HG03575 (cell line): ENCODE measurements around the gene AKR7A2.

Source experiments
- ATAC-seq: cut with Tn5 transposase; IDR thresholded peaks from one replicate; pipeline ENCODE4 v1.9.1; 2021; ENCODE audit not compliant: unreplicated experiment, insufficient number of reproducible peaks, low FRiP score; ENCODE audit errors: extremely low read depth

AKR7A2 gene

DNA sequence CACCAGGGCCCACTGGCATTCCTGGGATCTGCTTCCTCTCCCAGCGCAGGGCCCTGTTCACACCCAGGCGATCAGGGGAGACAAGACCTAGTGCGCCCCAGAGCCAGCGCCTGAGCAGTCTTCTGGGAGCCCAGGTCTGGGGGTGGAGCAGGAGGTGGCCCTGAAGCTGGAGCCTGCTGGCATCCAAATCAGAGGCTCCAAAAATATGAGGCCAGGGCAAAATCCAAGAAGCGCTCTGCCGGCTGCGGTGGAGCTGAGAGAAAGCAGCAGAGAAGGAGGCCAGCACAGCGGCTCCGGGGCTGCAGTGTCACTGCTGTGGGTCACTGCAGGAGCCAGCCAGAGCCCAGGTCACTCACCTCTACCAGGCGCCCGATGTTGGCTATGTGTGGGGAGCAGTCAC lies 32.9 kb upstream of the AKR7A2 start:
- no peak for ATAC-seq

DNA sequence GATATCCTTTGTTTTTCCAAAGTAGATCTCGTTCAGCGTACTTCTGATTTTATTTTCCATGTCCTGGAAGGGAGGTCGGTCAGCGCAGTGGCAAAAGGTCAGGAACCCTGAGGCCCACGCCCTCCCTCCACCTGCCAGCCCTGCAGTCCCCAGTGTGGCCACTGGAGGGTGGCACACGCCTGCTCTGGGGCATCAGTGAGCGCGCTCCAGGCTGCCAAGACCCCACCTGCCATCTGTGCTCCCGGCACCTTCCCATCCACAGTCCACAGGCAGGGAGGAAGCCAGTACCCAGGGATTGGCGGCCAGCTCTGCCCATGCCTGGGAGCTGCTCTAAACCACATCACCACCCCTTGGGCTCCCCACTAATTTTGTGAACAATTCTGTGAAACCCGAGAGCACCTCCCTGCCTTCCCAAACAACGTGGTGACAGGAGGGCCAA lies 32.4 kb upstream of the AKR7A2 start:
- ATAC-seq: no peak

GRCh38 chr1:19343617-19344350 lies 31.8 kb upstream of the AKR7A2 start:
- no peak for ATAC-seq

GRCh38 chr1:19342894-19343616 lies 31.1 kb upstream of the AKR7A2 start:
- ATAC-seq: no peak

DNA sequence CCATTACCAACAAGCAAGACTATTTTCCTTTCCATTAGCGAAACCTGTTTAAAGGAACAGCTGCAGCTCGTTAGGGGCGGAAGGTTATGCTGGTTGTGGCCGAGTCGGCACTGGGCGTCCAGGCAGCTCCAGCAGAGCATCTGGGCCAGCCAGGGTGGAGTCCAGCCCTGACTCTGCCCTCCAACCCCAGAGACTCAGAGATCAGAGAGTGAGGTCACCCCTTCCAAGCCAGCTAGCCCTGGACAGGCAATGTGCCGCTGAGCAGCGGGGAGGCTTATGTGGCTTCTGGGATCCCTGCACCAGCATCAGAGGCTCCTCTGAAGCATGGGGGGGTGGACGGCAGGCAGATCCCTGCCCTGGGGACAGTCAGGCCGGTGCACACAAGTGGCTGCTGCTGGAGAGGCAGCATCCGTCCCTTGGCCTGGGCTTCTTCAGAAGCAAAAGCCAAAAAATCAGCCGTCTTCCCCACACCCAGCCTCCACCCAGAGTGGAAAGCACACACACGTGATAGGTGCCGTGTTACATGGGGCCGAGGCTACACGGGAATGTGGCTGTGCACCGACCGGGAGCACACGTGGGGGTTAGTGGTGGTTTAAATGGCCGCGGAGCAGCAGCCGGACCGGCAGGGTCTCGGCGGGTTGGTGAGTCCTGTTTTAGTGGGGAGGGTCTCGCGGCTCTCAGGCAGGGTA lies 30.3 kb upstream of the AKR7A2 start:
- no peak for ATAC-seq

DNA sequence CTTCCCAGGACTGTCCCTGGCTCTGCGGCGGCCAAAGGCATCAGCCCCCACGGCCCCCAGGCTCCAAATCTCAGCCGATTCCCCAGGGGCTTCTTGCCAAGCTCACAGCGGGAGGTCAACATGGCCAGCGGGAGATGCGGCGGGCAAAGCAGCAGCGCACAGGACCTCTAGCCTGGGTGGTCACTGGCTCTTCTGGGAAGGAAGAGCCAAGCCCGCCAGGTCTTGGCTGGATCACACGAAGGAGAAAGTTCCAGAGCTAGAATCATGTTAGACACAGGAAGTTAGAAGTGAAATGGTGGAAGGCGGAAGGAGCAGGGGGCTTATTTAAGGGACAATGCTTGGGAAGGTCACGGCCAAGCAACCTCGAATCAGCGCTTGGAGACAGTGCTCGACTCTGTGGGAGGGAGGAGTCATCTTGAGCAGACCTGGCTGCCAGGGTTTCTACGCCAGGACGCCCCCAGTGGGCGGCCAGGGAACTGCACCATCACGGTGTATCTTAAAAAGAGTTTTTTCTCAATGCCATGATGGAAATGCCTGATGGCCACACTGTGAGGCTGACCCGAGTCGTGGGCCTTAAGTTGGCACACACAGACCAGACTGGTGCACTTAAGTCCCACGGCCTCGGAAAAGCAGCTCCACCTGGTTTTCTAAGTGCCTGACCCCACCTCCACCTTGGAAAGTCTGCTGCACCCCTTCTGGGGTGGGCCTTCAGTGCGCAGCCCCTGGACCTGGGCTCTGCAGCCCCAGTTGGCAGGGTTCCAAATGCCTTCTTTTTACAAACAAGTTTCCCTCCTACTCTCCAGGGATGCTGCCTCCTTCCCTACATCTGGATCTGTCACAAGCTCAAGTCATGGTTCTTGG lies 29.5 kb upstream of the AKR7A2 start:
- ATAC-seq: no peak

GRCh38 chr1:19340387-19340937 lies 28.5 kb upstream of the AKR7A2 start:
- ATAC-seq: no peak

- ATAC-seq: no peak
These were observed 27.4 kb upstream of the AKR7A2 start for GRCh38 chr1:19339214-19339861.

DNA sequence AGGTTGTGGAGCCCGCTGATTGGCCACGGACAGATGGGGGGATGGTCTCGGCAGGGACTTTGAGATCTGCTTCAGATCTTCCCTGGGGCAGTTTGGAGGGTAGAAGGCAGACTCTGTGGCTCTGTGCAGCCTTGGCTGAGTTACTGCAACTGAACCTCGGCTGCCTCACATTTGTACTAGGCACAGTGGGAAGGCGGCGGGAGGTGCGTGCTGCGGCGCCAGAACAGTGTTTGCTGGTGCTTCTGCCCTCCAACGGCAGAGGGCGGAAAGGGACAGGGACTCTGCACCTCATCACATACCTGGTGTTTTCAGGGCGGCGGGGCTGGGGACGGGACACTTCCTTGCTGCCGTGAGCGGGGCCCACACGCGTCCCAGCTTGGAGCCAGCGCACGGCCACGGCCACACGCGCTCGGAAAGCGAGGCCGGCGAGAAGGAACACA lies 26.4 kb upstream of the AKR7A2 start:
- ATAC-seq: no peak

- no peak for ATAC-seq
These were observed 25.3 kb upstream of the AKR7A2 start for GRCh38 chr1:19337289-19337688.

GRCh38 chr1:19336543-19336942 lies 24.6 kb upstream of the AKR7A2 start:
- ATAC-seq: no peak

DNA sequence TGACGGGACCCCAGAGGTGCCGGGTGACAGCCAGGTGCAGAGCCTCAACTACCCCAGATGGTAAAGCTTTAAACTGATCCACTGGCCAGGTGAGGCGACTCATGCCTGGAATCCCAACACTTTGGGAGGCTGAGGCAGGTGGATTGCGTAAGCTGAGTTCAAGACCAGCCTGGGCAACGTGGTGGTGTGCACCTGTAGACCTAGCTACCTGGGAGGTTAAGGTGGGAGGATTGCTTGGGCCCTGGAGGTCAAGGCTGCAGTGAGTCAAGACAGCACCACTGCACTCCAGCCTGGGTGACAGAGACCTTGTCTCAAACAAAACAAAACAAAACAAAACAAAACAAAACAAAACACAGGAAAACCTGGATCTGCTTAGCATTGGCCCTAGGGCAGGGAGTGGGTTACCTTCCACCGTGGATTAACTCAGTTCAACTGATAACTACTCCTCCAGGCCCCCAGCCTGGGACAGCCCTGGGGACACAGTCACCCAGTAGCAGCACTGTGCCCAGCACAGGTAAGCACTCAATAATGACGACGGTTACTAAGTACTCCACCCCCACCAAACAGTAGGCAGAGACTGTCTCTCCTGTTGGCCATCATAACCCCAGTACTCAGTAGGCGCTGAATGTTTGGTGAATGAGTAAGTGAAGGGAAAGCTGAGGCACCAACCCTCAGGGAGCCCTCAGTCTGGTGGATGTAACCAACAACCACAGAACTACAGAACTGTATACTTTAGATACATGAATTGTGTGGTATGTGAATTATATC lies 21.8 kb upstream of the AKR7A2 start:
- no peak for ATAC-seq

DNA sequence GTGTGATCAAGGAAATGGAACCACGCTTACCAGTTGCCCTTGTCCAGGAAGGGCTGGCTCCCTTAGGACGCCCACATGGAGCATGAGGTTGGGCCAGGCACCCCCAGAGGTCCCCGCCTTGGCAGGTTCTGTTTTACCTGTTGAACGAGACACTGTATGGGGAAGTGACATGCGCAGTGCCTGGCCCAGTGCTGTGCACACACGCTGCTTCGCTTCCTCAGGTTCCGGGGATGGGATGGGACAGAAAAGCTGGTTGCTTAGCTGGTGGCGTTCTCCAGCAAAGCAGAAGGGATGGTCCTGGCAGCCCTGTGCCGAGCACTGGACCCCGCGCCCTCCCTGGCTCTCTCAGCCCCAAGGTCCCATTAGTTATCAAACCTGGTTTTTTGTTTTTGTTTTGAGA lies 20.9 kb upstream of the AKR7A2 start:
- no peak for ATAC-seq

GRCh38 chr1:19331262-19331878 lies 19.4 kb upstream of the AKR7A2 start:
- no peak for ATAC-seq

- ATAC-seq: no peak
These were observed 18.6 kb upstream of the AKR7A2 start for GRCh38 chr1:19330449-19331135.

DNA sequence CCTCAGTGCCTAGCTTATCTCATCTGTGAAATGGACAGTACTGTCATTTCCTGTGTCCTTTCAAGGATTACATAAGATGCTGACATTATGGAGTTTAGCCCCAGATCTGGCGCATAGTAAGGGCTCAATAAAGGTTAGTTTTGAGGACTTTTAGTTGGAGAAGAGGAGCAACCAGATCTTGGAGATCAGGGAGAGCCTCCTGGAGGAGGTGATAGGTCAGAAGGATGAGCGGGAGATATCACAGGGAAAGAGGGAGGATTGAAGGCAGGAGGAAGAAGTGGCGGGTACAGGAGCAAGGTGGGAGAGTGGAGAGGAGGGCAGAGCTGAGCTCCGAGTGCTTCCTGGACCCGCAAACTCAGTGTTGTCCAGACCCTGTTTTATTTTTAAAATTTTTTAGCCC lies 17.7 kb upstream of the AKR7A2 start:
- no peak for ATAC-seq

DNA sequence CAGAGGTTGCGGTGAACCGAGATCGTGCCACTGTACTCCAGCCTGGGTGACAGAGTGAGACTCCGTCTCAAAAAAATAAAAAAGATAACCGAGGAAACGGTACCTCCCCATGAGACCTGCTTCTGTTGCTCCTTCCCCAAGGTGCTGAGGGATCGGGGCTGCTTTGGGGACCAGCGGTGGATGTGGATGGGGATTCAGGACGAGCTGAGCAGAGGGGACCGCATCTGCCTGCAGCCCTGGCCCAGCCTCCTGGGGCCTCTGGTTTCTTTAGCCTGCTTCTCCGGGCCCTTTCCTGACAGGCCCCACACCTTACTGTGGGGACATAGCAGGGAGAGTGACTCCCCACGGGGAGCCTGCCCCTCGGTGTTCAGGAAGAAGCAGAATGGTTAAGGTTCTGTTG lies 17.2 kb upstream of the AKR7A2 start:
- ATAC-seq: no peak
